Glutamatergic neuron (in vitro differentiated cells): ENCODE results near the gene TMPRSS3. TPM values are rescaled to one million over a fixed set of nuclear protein-coding genes. Genes with fewer than 3 reads are reported as not detected.

Experiments
- DNase-seq: peaks from one replicate; pipeline ENCODE4 v3.0.0; 2022
- H3K27ac Mint-ChIP-seq: one replicate; pipeline ENCODE4 v1.8.0; 2020; ENCODE audit warnings: mild to moderate bottlenecking, mixed read lengths, inconsistent platforms; ENCODE audit not compliant: unreplicated experiment
- H3K27me3 Mint-ChIP-seq: one replicate; pipeline ENCODE4 v1.8.0; 2020; ENCODE audit warnings: mild to moderate bottlenecking, moderate library complexity, mixed read lengths, inconsistent platforms; ENCODE audit not compliant: unreplicated experiment
- H3K36me3 Mint-ChIP-seq: one replicate; pipeline ENCODE4 v1.8.0; 2020; ENCODE audit warnings: mild to moderate bottlenecking, mixed read lengths, inconsistent platforms; ENCODE audit not compliant: unreplicated experiment
- H3K4me1 Mint-ChIP-seq: one replicate; pipeline ENCODE4 v1.8.0; 2020; ENCODE audit warnings: mild to moderate bottlenecking, low read depth, mixed read lengths, inconsistent platforms; ENCODE audit not compliant: unreplicated experiment
- H3K4me3 Mint-ChIP-seq: one replicate; pipeline ENCODE4 v1.8.0; 2020; ENCODE audit warnings: mild to moderate bottlenecking, mixed read lengths, inconsistent platforms; ENCODE audit not compliant: unreplicated experiment
- H3K9me3 Mint-ChIP-seq: one replicate; pipeline ENCODE4 v1.8.0; 2020; ENCODE audit warnings: mild to moderate bottlenecking, moderate library complexity, mixed read lengths, inconsistent platforms; ENCODE audit not compliant: unreplicated experiment
- total RNA-seq: library from RNA; stranded (reverse); fragmentation: NEBNext Ultra II Directional; extraction: Animal tissue kit (Norgen Biotek cat#: 25700); gene quantifications from one replicate; pipeline ENCODE4 v1.2.1, GENCODE V29; 2021; ENCODE audit not compliant: unreplicated experiment
- TF ChIP-seq, protein P1 (sequence below): fragments of 200-600 bp; sonication (generic); IDR thresholded peaks from one replicate; pipeline ENCODE4 v1.5.0; 2021; ENCODE audit not compliant: partially characterized antibody, unreplicated experiment

The TMPRSS3 gene
- total RNA-seq, 1 donor from 2014 or later: 0.71 TPM

DNA sequence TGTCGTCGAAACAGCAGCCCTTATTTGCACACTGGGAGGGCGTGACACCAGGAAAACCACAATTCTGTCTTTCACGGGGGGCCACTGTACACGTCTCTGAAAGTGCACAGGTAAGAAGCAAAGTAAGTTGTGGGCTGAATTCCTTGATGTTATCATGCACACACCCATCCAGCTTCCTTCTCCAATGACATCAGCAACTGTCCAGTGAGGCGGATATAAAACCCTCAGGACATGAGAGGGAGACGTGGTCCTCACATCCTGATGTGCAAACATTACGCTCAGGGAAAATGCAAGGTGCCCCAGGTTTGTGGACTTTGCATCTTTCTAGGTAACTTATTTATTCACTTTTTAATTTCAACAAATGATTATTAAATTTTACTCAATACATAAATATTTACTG, 32.5 kb downstream of the TMPRSS3 start:
- TF ChIP-seq, protein P1, sequence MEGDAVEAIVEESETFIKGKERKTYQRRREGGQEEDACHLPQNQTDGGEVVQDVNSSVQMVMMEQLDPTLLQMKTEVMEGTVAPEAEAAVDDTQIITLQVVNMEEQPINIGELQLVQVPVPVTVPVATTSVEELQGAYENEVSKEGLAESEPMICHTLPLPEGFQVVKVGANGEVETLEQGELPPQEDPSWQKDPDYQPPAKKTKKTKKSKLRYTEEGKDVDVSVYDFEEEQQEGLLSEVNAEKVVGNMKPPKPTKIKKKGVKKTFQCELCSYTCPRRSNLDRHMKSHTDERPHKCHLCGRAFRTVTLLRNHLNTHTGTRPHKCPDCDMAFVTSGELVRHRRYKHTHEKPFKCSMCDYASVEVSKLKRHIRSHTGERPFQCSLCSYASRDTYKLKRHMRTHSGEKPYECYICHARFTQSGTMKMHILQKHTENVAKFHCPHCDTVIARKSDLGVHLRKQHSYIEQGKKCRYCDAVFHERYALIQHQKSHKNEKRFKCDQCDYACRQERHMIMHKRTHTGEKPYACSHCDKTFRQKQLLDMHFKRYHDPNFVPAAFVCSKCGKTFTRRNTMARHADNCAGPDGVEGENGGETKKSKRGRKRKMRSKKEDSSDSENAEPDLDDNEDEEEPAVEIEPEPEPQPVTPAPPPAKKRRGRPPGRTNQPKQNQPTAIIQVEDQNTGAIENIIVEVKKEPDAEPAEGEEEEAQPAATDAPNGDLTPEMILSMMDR: no peak
- no peak overlapping the region for H3K4me3 Mint-ChIP-seq
- peaks cover 5% of the 10 kb centered on the region for H3K27me3 Mint-ChIP-seq
- peaks cover 4% of the 10 kb centered on the region for H3K36me3 Mint-ChIP-seq
- DNase-seq: no peak
- peaks cover 10% of the 10 kb centered on the region for H3K9me3 Mint-ChIP-seq
- peaks cover 32% of the 10 kb centered on the region for H3K4me1 Mint-ChIP-seq
- no peak overlapping the region for H3K27ac Mint-ChIP-seq

DNA sequence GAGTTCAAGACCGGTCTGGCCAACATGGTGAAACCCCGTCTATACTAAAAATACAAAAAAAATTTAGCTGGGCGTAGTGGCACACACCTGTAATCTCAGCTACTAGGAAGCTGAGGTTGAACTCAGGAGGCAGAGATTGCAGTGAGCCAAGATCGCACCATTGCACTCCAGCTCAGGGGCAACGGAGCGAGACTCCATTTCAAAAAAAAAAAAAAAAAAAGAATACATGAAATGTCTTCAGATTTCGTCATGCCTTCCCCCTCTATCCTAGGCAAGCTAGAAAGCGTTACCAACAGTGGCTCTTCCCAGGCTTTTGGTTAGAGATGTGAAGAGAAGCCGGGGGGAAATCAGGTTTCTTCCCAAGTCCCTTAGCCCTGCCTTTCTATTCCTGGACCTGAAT, 33.2 kb downstream of the TMPRSS3 start:
- no peak overlapping the region for H3K4me3 Mint-ChIP-seq
- TF ChIP-seq, protein P1: no peak
- H3K27ac Mint-ChIP-seq: no peak overlapping the region
- peaks cover 7% of the 10 kb centered on the region for H3K9me3 Mint-ChIP-seq
- H3K27me3 Mint-ChIP-seq: peaks cover 5% of the 10 kb centered on the region
- peaks cover 29% of the 10 kb centered on the region for H3K4me1 Mint-ChIP-seq
- H3K36me3 Mint-ChIP-seq: peaks cover 5% of the 10 kb centered on the region
- no peak for DNase-seq

GRCh38 chr21:42362198-42362597, 33.7 kb downstream of the TMPRSS3 start:
- DNase-seq: no peak
- TF ChIP-seq, protein P1: no peak
- Mint-ChIP-seq H3K9me3 (peaks cover 7% of the 10 kb centered on the region), H3K4me1 (peaks cover 29% of the 10 kb centered on the region), H3K27me3 (peaks cover 5% of the 10 kb centered on the region), H3K36me3 (peaks cover 9% of the 10 kb centered on the region), H3K27ac (peak overlapping the region; percentile 88), H3K4me3 (peak overlapping the region; percentile 27)

GRCh38 chr21:42361286-42361685, 34.6 kb downstream of the TMPRSS3 start:
- peak; percentile 59 for DNase-seq
- TF ChIP-seq, protein P1: no peak
- Mint-ChIP-seq H3K27me3 (peaks cover 5% of the 10 kb centered on the region), H3K9me3 (peaks cover 10% of the 10 kb centered on the region), H3K36me3 (peaks cover 17% of the 10 kb centered on the region), H3K27ac (peak overlapping the region; percentile 88), H3K4me1 (peaks cover 29% of the 10 kb centered on the region), H3K4me3 (no peak overlapping the region)

DNA sequence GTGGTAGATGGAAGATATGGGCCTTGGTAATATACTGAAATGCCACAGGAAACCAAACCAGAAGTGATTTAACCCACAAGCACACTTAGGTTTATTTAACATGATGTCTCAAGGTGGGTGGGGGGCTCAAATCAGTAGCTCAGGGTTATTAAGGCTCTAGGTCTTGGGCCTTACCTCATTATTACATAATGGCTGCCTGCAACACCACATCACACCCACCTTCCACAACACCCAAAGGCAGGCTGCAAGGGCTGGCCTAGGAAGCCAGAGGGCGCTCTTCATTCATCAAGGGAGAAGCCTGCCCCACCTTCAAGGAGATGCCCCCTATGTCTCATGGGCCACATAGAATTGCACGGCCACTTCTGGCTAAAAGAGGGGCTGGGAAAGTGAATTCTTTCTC, 35.5 kb downstream of the TMPRSS3 start:
- peak overlapping the region; percentile 15 for H3K4me3 Mint-ChIP-seq
- H3K4me1 Mint-ChIP-seq: peaks cover 29% of the 10 kb centered on the region
- no peak for DNase-seq
- peak overlapping the region; percentile 88 for H3K27ac Mint-ChIP-seq
- peaks cover 8% of the 10 kb centered on the region for H3K27me3 Mint-ChIP-seq
- H3K36me3 Mint-ChIP-seq: peaks cover 24% of the 10 kb centered on the region
- H3K9me3 Mint-ChIP-seq: peaks cover 10% of the 10 kb centered on the region
- TF ChIP-seq, protein P1: no peak
